Thyroid gland (tissue), 4 donors: ENCODE data around the gene ZNF718.
A peak's percentile ranks its signal among the peaks of the same experiment; 100 is the strongest.

Experiments
- CTCF ChIP-seq, 6 experiments: fragments of 200-600 bp in 3 of 6; fragments of 450-650 bp in 3 of 6; sonication (generic) in 3 of 6; IDR thresholded peaks; one replicate each; pipeline ENCODE4 v1.5.1; 2016 to 2019; ENCODE audit warnings: antibody characterized with exemption in 6 of 6, mild to moderate bottlenecking in 2 of 6, inconsistent platforms in 1 of 6, moderate library complexity in 1 of 6
- POLR2A ChIP-seq, 2 donors: fragments of 450-650 bp; IDR thresholded peaks; one replicate each; pipeline ENCODE4 v1.6.1; 2017; ENCODE audit warnings: antibody characterized with exemption in 2 of 2, mild to moderate bottlenecking in 2 of 2, moderate library complexity in 1 of 2

- TF ChIP-seq CTCF (IDR thresholded peaks at IDR 0.05), result no peak
- TF ChIP-seq POLR2A (IDR thresholded peaks at IDR 0.05), result peak in 1 of 2 donors; percentile 86
Measured at GRCh38 chr4:124275-125081, at the start of gene ZNF718.
